Activated naive CD4-positive, alpha-beta T cell (primary cell): Measurements from ENCODE around the gene NOC2L.

Experiments used
- DNase-seq, 4 experiments: peaks; one replicate each; lab custom pipeline; 2025; lab: John Stamatoyannopoulos, UW

The NOC2L gene

DNA sequence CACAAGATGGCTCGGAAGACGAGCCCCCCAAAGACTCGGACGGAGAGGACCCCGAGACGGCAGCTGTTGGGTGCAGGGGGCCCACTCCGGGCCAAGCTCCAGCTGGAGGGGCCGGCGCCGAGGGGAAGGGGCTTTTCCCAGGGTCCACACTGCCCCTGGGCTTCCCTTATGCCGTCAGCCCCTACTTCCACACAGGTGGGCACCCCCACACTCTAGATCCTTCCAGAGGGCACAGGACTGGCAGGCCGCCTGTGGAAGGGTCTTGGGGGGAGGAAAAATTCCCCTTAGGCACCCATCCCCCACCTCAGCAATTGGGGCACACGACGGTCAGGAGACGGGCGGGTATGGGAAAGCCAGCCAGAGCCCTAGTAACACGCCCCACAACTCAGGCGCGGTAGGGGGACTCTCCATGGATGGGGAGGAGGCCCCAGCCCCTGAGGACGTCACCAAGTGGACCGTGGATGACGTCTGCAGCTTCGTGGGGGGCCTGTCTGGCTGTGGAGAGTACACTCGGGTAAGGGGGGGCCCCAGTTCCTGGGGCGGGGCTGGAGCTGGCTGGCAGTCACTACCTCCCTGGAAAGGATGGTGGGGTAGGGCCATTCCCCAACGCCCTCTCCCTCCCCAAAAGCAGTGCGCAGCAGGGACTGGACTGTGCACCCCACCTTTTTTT lies 16.1 kb downstream of the NOC2L start:
- no peak for DNase-seq

GRCh38 chr1:942411-942821 lies 16.6 kb downstream of the NOC2L start:
- no peak for DNase-seq

DNA sequence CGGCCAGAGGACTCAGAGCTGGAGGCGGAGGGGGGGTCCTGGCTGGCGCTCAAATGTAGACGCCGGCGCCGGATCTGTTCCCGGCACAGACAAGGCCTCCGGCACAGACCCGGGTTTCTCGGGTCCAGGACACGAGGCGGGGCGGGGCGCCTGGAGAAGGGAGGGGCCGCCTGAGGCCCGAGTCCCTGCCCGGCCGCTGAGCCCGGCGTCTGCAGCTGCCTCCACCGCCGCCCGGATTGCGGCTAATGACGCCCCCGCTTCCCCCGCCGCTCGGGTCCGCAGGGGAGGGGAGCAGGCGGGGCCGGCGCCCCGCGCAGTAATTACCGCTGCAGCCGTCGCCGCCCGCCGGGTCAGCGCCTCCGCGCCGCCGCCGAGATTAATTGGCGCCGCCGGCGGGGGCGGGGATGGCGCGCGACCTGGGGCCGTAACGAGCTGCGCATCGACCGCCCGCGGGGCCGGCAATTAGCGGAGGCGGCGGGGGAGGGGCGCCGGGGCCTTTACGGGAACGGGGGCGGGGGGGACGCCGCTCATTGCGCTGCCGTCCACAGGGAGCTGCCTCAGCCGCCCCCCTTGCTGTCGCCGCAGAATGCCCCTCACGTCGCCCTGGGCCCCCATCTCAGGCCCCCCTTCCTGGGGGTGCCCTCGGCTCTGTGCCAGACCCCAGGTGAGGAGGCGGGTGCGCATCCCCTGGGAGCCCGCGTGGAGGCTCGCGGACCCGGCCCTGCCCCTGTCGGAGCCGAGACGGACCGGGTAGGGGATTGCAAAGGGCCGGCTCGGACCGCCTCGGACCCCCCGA lies 17.3 kb downstream of the NOC2L start:
- DNase-seq = no peak

- no peak for DNase-seq
These were observed 18.0 kb downstream of the NOC2L start for GRCh38 chr1:941015-941587.

- DNase-seq = no peak
These were observed 18.7 kb downstream of the NOC2L start for GRCh38 chr1:940107-941014.

DNA sequence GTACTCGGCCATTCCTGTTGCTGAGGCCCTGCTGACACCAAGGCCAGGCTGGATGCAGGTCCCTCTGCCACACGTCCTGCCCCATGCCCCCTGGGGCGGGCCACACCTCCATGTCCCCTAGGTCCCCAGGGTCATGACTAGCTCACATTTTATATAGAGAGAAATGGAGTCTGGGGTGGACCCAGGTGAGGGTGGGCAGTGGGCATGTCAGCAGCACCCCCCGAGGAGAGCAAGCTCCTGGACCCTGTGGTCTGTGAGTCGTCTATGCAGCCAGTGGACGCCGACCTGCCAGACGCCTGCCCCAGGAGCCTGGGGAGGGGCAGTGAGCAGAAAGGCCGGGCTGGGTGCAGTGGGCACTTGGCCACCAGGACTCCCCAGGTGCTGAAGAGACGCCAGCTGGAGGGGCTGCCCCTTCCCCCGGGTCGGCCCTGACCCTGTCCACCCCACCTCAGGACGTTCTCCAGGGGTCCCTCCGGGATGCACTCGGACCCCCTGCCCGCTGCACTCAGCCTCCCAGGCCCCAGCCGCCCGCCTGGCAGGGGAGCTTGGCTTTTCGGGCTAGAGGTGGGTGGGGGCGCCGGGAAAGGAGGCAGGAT lies 19.4 kb downstream of the NOC2L start:
- DNase-seq = no peak

GRCh38 chr1:938711-939489 lies 20.2 kb downstream of the NOC2L start:
- no peak for DNase-seq

- no peak for DNase-seq
These were observed 20.9 kb downstream of the NOC2L start for GRCh38 chr1:938088-938683.

DNA sequence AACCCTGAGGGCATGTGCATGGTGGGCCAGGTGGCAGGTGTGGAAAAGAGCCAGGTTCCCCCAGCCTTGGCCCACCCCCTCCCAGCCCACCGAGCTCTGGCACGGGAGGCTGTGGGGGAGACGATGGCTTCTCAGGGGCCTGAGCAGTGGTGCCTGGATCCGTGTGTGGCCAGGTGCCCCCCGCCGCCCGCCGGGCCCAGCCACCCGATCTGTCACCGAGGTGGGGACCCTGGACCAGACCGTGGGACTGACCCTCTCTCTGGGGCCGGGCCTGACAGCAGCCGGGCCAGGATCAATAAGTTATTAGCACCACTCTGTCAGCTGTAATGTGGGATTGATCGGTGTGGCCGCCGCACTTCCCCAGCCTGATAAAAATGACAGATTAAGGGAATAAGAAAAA lies 21.5 kb downstream of the NOC2L start:
- DNase-seq = no peak

DNA sequence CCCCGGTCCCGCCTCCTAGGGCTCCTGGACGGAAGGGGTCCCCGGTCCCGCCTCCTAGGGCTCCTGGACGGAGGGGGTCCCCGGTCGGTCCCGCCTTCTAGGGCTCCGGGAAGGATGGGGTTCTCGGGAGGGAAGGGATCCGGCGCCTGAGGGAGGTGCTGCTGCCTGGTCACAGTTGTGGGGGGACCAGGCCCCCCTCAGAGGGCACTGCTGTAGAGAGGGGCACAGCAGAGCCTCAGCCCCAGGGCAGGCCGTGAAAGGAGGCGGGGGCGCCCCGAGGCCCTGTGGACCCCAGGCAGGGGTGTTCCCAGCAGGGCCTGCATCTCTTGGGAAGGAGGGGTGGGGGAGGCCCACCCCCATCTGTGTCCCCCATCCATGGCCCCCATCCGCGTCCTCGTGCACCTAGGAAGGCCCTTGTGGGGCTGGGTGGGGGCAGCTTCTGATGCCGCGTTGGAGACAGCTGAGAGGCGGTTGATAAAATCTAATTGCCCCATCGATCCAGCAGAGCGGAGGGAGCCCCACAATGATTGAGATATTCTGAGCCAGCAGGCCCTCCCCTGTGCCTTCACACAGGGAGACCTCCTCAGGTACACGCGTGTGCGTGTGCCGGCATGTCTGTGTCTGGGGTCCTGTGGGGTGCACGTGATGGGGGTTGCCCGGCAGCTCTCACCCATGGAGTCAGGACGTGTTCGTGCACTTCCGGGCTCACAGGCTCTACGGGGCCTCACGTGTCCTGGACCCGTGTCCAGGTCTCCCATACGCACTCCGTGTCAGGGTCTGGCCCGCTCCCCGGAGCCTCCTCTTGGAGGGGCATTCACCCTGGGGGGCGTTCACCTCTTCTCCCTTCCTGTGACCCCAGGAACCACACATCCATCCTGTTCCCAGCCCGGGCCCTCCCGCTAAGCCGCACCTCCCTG lies 22.4 kb downstream of the NOC2L start:
- no peak for DNase-seq

DNA sequence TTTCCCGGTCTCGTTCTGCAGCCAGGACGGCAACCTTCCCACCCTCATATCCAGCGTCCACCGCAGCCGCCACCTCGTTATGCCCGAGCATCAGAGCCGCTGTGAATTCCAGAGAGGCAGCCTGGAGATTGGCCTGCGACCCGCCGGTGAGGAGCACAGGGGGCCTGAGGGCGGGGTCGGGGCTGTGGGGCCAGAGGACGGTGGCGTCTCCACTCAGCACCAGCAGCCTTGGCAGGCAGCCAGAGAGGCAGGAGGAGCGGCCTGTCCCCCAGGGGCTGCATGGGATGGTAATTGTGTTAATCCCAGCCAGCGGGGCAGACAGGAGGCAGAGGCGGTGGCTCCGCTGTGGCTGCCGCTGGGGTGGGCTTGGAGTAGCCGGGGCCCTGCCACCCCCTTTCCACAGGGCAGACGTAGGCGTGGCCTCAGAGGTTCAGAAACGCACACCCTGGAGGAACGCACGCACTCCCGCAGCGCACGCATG lies 23.3 kb downstream of the NOC2L start:
- no peak for DNase-seq

- DNase-seq = no peak
These were observed 23.9 kb downstream of the NOC2L start for GRCh38 chr1:934991-935750.

- DNase-seq = no peak
These were observed 25.5 kb downstream of the NOC2L start for GRCh38 chr1:933603-933940.

- DNase-seq = no peak
These were observed 26.1 kb downstream of the NOC2L start for GRCh38 chr1:932776-933602.

DNA sequence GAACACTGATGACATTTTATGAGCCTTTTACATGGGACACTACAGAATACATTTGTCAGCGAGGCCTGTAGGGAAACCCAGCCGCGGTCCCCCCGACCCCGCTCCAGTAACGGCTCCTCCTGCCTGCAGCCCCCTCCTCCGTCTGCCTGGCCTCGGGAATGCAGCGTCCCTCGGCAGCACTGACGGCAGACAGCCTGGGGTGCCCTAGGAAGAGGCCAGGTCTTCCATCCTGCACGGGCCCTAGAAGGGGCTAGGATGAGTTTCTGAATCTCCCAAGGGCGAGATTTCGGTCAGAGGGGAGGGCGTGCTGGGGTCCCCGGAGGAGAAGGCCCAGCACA lies 26.9 kb downstream of the NOC2L start:
- DNase-seq = no peak

DNA sequence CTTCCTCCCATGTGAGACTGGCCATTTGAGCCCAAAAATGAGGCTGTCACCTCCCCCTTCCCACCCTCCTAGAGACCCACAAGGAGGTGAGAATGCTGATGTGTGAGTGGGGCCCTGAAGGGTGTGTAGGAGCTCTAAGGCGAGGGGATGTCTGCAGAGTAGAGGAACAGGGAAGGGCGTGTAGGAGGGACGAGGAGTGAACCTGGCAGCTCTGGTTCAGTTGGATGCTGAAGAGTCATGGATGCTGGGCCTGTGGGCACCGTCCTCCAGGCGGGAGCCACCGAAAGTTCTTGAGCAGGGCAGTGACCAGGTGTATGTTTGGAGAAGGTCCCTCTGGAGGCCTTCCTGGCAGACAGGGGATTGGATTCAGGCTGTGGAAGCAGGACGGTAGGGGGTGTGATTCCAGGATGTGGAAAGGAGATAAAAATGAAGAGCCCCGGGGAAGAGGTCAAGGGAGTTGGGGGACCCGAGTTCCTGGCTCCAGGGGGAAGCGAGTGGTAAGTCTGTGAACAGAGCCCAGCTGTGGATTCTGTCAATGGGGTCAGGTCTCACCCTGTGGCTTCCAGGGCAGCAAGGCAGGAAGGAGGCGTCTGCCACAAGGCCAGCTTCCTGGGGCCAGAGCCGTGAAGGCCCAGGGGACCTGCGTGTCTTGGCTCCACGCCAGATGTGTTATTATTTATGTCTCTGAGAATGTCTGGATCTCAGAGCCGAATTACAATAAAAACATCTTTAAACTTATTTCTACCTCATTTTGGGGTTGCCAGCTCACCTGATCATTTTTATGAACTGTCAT lies 27.5 kb downstream of the NOC2L start:
- no peak for DNase-seq

DNA sequence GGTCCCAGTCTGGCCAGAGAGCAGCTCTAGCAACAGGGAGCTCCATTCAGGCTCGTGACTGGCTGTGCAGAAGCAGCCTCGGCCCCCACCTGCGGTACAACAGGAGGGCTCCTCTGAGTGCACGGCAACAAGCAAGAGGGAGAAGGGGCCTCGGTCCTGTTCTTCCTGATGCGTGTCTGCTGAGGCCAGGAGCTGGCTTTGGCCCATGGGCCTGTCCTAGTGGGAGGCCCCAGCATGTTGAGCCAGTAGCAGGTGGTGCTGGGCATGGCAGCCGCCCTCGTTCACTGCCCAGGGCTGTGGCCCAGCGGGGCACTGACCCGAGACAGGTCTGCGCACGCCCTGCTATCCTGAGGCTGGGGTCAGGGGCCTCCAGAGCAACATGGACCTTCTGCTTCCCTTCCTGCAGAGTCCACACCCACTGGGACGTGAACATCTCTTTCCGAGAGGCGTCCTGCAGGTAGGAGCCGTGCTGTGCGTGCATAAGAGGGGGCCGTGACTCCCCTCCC lies 28.4 kb downstream of the NOC2L start:
- DNase-seq = no peak
